DOHH2 (cell line): ENCODE data around the gene GDI1.

Experiments used
- H3F3A ChIP-seq: fragments of 200-600 bp; sonication (generic), shearing (Covaris generic); 2 replicates; pipeline ENCODE4 v1.6.0; 2016; ENCODE audit warnings: antibody characterized with exemption, mild to moderate bottlenecking; ENCODE audit not compliant: control insufficient read depth, insufficient read depth
- H3K27ac ChIP-seq: fragments of 200-600 bp; sonication (generic); 2 replicates; pipeline ENCODE4 v1.5.1; 2014; ENCODE audit warnings: low read depth, mild to moderate bottlenecking, low read length, moderate library complexity
- H3K27me3 ChIP-seq: fragments of 200-600 bp; sonication (generic); 2 replicates; pipeline ENCODE4 v1.6.1; 2014; ENCODE audit warnings: mild to moderate bottlenecking, low read length, mixed read lengths; ENCODE audit not compliant: control insufficient read depth
- H3K36me3 ChIP-seq: fragments of 200-600 bp; sonication (generic); 2 replicates; pipeline ENCODE4 v1.6.1; 2014; ENCODE audit warnings: mild to moderate bottlenecking, low read length, moderate library complexity, mixed read lengths; ENCODE audit not compliant: control insufficient read depth
- H3K4me1 ChIP-seq: fragments of 200-600 bp; sonication (generic); 2 replicates; pipeline ENCODE4 v1.6.1; 2014; ENCODE audit warnings: mild to moderate bottlenecking, low read length, mixed read lengths; ENCODE audit not compliant: control insufficient read depth
- H3K4me2 ChIP-seq: fragments of 200-600 bp; sonication (generic); 2 replicates; pipeline ENCODE4 v1.6.0; 2014; ENCODE audit warnings: mild to moderate bottlenecking, low read length, moderate library complexity
- H3K4me3 ChIP-seq: fragments of 200-600 bp; sonication (generic); 2 replicates; pipeline ENCODE4 v1.5.1; 2014; ENCODE audit warnings: mild to moderate bottlenecking, low read length, mixed read lengths
- H3K79me2 ChIP-seq: fragments of 200-600 bp; sonication (generic); 2 replicates; pipeline ENCODE4 v1.6.1; 2014; ENCODE audit warnings: mild to moderate bottlenecking, low read length, mixed read lengths; ENCODE audit not compliant: control insufficient read depth
- H3K9me2 ChIP-seq: fragments of 200-600 bp; sonication (generic); replicated peaks from 2 replicates; pipeline ENCODE4 v1.6.1; 2014; ENCODE audit warnings: mild to moderate bottlenecking, low read length, mixed read lengths; ENCODE audit not compliant: control insufficient read depth
- H3K9me3 ChIP-seq: fragments of 200-600 bp; sonication (generic); 2 replicates; pipeline ENCODE4 v1.6.1; 2014; ENCODE audit warnings: antibody characterized with exemption, low read length, mixed read lengths; ENCODE audit not compliant: control insufficient read depth, insufficient read depth
- H4K20me1 ChIP-seq: fragments of 200-600 bp; sonication (generic); 2 replicates; pipeline ENCODE4 v1.6.0; 2014; ENCODE audit warnings: low read depth, mild to moderate bottlenecking, antibody characterized with exemption, low read length, moderate library complexity; ENCODE audit not compliant: control insufficient read depth, insufficient read depth
- CTCF ChIP-seq: fragments of 200-600 bp; sonication (generic); IDR thresholded peaks from one replicate; pipeline ENCODE4 v1.5.1; 2014; ENCODE audit warnings: antibody characterized with exemption, mild to moderate bottlenecking, low read depth, low read length; ENCODE audit not compliant: poor library complexity, severe bottlenecking
- EZH2phosphoT487 ChIP-seq: fragments of 200-600 bp; sonication (generic); IDR thresholded peaks from 2 replicates; pipeline ENCODE4 v1.6.1; 2017; ENCODE audit warnings: borderline replicate concordance, mild to moderate bottlenecking, antibody characterized with exemption, low read length, moderate library complexity, mixed read lengths

The GDI1 gene

GRCh38 chrX:154462396-154462795 is 25.4 kb downstream of the GDI1 start:
- Histone ChIP-seq H3K4me2 (no peak overlapping the region), H3K9me2 (no peaks in the 10 kb centered on the region), H4K20me1 (no peaks in the 10 kb centered on the region), H3F3A (no peaks in the 10 kb centered on the region), H3K4me1 (peaks cover 8% of the 10 kb centered on the region), H3K27ac (no peak overlapping the region), H3K9me3 (no peaks in the 10 kb centered on the region), H3K4me3 (no peak overlapping the region), H3K36me3 (no peaks in the 10 kb centered on the region), H3K79me2 (peaks cover 14% of the 10 kb centered on the region), H3K27me3 (no peaks in the 10 kb centered on the region)
- TF ChIP-seq EZH2phosphoT487 (no peak), CTCF (no peak)

- H3K27ac ChIP-seq: no peak overlapping the region
- TF ChIP-seq CTCF (no peak), EZH2phosphoT487 (no peak)
- H3K4me1 ChIP-seq: peaks cover 7% of the 10 kb centered on the region
- H3F3A ChIP-seq: no peaks in the 10 kb centered on the region
- H3K27me3 ChIP-seq: no peaks in the 10 kb centered on the region
- H3K36me3 ChIP-seq: no peaks in the 10 kb centered on the region; the same call in 1 of the 2 replicates
- H3K4me3 ChIP-seq: no peak overlapping the region
- H3K4me2 ChIP-seq: no peak overlapping the region
- H4K20me1 ChIP-seq: no peaks in the 10 kb centered on the region
- no peaks in the 10 kb centered on the region for H3K9me2 ChIP-seq
- no peaks in the 10 kb centered on the region for H3K9me3 ChIP-seq
- H3K79me2 ChIP-seq: peaks cover 10% of the 10 kb centered on the region
Observed at GRCh38 chrX:154463611-154464220, 26.8 kb downstream of the GDI1 start.

- no peaks in the 10 kb centered on the region for H3F3A ChIP-seq
- no peaks in the 10 kb centered on the region for H3K4me1 ChIP-seq
- TF ChIP-seq EZH2phosphoT487 (no peak), CTCF (no peak)
- H3K27me3 ChIP-seq: no peaks in the 10 kb centered on the region
- no peak overlapping the region for H3K4me2 ChIP-seq
- no peaks in the 10 kb centered on the region for H3K9me2 ChIP-seq
- H3K27ac ChIP-seq: no peak overlapping the region
- H3K79me2 ChIP-seq: no peaks in the 10 kb centered on the region; the same call in 1 of the 2 replicates
- no peaks in the 10 kb centered on the region; the same call in 1 of the 2 replicates for H3K36me3 ChIP-seq
- no peak overlapping the region for H3K4me3 ChIP-seq
- no peaks in the 10 kb centered on the region for H3K9me3 ChIP-seq
- H4K20me1 ChIP-seq: no peaks in the 10 kb centered on the region
Observed at GRCh38 chrX:154464806-154465365, 27.9 kb downstream of the GDI1 start.
